ENCODE measurements around the gene ZNF423.

- TF ChIP-seq CTCF (conservative IDR thresholded peaks at IDR 0.05; ENCODE audit: low read depth, low read length), result no peak
- TF ChIP-seq EZH2 (IDR thresholded peaks at IDR 0.05; ENCODE audit: borderline replicate concordance, low read depth, low read length, poor library complexity, severe bottlenecking), result no peak
These were observed 393.4 kb downstream of the ZNF423 start for GRCh38 chr16:49462362-49462988.
